GM06990 (cell line): ENCODE data around the gene PRR12.

Source experiments
- DNase-seq: peaks from one replicate; pipeline ENCODE4 v3.0.0-alpha.2; 2011; ENCODE audit not compliant: insufficient read length; ENCODE audit errors: extremely low read depth
- H3K27me3 ChIP-seq: replicated peaks from 2 replicates; pipeline ENCODE4 v1.6.0; 2011; ENCODE audit warnings: low read length; ENCODE audit not compliant: control insufficient read depth, insufficient read depth
- H3K36me3 ChIP-seq: 2 replicates; pipeline ENCODE4 v1.5.1; 2011; ENCODE audit warnings: low read length; ENCODE audit not compliant: control insufficient read depth, insufficient read depth
- H3K4me3 ChIP-seq: replicated peaks from 2 replicates; pipeline ENCODE4 v1.5.1; 2011; ENCODE audit warnings: low read depth, mild to moderate bottlenecking, control low read depth, low read length
- TF ChIP-seq, protein P1 (sequence below): IDR thresholded peaks from 2 replicates; pipeline ENCODE4 v1.5.1; 2011; ENCODE audit warnings: low read length, control low read depth, mild to moderate bottlenecking, inconsistent platforms; ENCODE audit not compliant: insufficient read depth, poor library complexity, severe bottlenecking

Gene PRR12

GRCh38 chr19:49645592-49645991 is 54.6 kb downstream of the PRR12 start:
- Histone ChIP-seq H3K27me3 (no peaks in the 10 kb centered on the region), H3K36me3 (peaks cover 22% of the 10 kb centered on the region), H3K4me3 (no peak overlapping the region)
- DNase-seq: no peak
- TF ChIP-seq, protein P1, sequence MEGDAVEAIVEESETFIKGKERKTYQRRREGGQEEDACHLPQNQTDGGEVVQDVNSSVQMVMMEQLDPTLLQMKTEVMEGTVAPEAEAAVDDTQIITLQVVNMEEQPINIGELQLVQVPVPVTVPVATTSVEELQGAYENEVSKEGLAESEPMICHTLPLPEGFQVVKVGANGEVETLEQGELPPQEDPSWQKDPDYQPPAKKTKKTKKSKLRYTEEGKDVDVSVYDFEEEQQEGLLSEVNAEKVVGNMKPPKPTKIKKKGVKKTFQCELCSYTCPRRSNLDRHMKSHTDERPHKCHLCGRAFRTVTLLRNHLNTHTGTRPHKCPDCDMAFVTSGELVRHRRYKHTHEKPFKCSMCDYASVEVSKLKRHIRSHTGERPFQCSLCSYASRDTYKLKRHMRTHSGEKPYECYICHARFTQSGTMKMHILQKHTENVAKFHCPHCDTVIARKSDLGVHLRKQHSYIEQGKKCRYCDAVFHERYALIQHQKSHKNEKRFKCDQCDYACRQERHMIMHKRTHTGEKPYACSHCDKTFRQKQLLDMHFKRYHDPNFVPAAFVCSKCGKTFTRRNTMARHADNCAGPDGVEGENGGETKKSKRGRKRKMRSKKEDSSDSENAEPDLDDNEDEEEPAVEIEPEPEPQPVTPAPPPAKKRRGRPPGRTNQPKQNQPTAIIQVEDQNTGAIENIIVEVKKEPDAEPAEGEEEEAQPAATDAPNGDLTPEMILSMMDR: no peak

GRCh38 chr19:49645995-49646394 is 55.0 kb downstream of the PRR12 start:
- TF ChIP-seq, protein P1: no peak
- H3K4me3 ChIP-seq: no peak overlapping the region
- DNase-seq: no peak
- peaks cover 23% of the 10 kb centered on the region for H3K36me3 ChIP-seq
- H3K27me3 ChIP-seq: no peaks in the 10 kb centered on the region

DNA sequence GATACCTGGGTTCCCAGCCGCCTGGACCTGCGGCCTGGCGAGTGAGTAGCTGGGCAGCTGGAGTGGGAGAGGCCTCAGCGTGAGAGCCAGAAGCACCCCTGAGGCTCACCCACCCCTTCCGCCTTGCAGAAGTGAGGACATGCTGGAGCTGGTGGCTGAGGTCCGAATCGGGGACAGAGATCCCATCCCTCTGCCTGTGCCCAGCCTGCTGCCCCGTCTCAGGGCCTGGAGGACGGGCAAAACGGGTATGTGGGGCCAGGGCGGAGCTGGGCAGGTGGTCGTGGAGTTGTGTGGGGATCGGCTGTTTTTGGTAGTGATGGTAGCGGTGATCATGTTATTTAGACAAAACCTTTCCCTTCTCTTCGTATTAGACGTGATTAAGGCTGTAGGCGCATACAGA is 55.6 kb downstream of the PRR12 start:
- no peak for DNase-seq
- H3K4me3 ChIP-seq: no peak overlapping the region
- H3K36me3 ChIP-seq: peaks cover 23% of the 10 kb centered on the region
- TF ChIP-seq, protein P1: no peak
- no peaks in the 10 kb centered on the region for H3K27me3 ChIP-seq

DNA sequence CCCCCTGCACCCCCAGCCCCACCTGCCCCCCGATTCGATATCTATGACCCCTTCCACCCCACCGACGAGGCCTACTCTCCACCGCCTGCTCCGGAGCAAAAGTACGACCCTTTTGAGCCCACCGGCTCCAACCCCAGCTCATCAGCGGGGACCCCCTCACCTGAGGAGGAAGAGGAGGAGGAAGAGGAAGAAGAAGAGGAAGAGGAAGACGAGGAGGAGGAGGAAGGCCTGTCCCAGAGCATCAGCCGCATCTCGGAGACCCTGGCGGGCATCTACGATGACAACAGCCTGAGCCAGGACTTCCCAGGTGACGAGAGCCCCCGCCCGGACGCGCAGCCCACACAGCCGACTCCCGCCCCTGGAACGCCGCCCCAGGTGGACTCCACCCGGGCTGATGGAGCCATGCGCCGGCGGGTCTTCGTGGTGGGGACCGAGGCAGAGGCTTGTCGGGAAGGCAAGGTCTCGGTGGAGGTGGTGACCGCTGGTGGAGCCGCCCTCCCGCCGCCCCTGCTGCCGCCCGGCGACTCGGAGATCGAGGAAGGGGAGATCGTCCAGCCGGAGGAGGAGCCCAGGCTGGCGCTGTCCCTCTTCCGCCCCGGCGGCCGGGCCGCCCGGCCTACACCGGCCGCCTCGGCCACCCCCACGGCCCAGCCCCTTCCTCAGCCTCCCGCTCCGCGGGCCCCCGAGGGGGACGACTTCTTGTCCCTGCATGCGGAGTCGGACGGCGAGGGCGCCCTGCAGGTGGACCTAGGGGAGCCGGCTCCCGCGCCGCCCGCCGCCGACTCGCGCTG is 60.2 kb downstream of the PRR12 start:
- TF ChIP-seq, protein P1: no peak
- Histone ChIP-seq H3K27me3 (no peaks in the 10 kb centered on the region), H3K4me3 (no peak overlapping the region), H3K36me3 (peaks cover 37% of the 10 kb centered on the region)
- DNase-seq: no peak

DNA sequence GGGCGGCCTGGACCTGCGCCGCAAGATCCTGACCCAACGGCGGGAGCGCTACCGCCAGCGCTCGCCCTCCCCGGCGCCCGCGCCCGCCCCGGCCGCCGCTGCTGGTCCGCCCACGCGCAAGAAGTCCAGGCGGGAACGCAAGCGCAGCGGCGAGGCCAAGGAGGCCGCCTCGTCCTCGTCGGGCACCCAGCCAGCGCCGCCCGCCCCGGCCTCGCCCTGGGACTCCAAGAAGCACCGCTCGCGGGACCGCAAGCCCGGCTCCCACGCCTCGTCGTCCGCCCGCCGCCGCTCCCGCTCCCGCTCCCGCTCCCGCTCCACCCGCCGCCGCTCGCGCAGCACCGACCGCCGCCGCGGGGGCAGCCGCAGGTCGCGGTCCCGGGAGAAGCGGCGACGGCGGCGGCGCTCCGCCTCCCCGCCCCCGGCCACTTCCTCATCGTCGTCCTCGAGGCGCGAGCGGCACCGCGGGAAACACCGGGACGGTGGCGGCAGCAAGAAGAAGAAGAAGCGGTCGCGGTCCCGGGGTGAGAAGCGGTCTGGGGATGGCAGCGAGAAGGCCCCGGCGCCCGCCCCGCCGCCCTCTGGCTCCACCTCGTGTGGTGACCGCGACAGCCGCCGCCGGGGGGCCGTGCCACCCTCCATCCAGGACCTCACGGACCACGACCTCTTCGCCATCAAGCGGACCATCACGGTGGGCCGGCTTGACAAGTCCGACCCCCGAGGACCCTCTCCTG is 61.0 kb downstream of the PRR12 start:
- no peak for DNase-seq
- Histone ChIP-seq H3K36me3 (peaks cover 38% of the 10 kb centered on the region), H3K4me3 (no peak overlapping the region), H3K27me3 (no peaks in the 10 kb centered on the region)
- TF ChIP-seq, protein P1: no peak
